Neural progenitor cell (in vitro differentiated cells): Measurements from ENCODE around the gene RPSA. TPM values are rescaled to one million over a fixed set of nuclear protein-coding genes. Genes with fewer than 3 reads are reported as not detected.

Source experiments
- DNase-seq: peaks from one replicate; pipeline ENCODE4 v3.0.0-alpha.2; 2016; ENCODE audit warnings: low spot score
- H2AFZ ChIP-seq: fragments of 200-600 bp; sonication (generic); replicated peaks from 2 replicates; pipeline ENCODE4 v1.6.1; 2016; ENCODE audit warnings: antibody characterized with exemption
- H3F3A ChIP-seq: fragments of 200-600 bp; sonication (generic); 2 replicates; pipeline ENCODE4 v1.6.1; 2016; ENCODE audit warnings: antibody characterized with exemption, low read depth
- H3K27ac ChIP-seq: fragments of 200-600 bp; sonication (generic); 2 replicates; pipeline ENCODE4 v1.5.1; 2016; ENCODE audit warnings: mild to moderate bottlenecking
- H3K27me3 ChIP-seq: fragments of 200-600 bp; sonication (generic); 2 replicates; pipeline ENCODE4 v1.6.1; 2016; ENCODE audit warnings: mild to moderate bottlenecking, moderate library complexity
- H3K36me3 ChIP-seq: fragments of 200-600 bp; sonication (generic); 2 replicates; pipeline ENCODE4 v1.5.1; 2016
- H3K4me1 ChIP-seq: fragments of 200-600 bp; sonication (generic); 2 replicates; pipeline ENCODE4 v1.6.1; 2016; ENCODE audit warnings: mixed run types
- H3K4me2 ChIP-seq: fragments of 200-600 bp; sonication (generic); 2 replicates; pipeline ENCODE4 v1.6.1; 2016
- H3K4me3 ChIP-seq: fragments of 200-600 bp; sonication (generic); 2 replicates; pipeline ENCODE4 v1.5.1; 2016
- H3K79me2 ChIP-seq: fragments of 200-600 bp; sonication (generic); 2 replicates; pipeline ENCODE4 v1.6.1; 2016; ENCODE audit warnings: low read depth
- H3K9ac ChIP-seq: fragments of 200-600 bp; sonication (generic); 2 replicates; pipeline ENCODE4 v1.6.1; 2016
- H3K9me3 ChIP-seq: fragments of 200-600 bp; sonication (generic); 2 replicates; pipeline ENCODE4 v1.5.1; 2016; ENCODE audit warnings: low read depth
- H4K20me1 ChIP-seq: fragments of 200-600 bp; sonication (generic); 2 replicates; pipeline ENCODE4 v1.6.1; 2016; ENCODE audit warnings: low read depth
- H3K27ac Mint-ChIP-seq: 3 replicates; pipeline ENCODE4 v1.8.0; 2021; ENCODE audit warnings: mixed read lengths
- H3K27me3 Mint-ChIP-seq: 2 replicates; pipeline ENCODE4 v1.8.0; 2022; ENCODE audit warnings: low read depth, mild to moderate bottlenecking, inconsistent platforms, moderate library complexity, mixed read lengths; ENCODE audit not compliant: insufficient read depth
- H3K36me3 Mint-ChIP-seq: 3 replicates; pipeline ENCODE4 v1.8.0; 2021; ENCODE audit warnings: mixed read lengths
- H3K4me1 Mint-ChIP-seq: 3 replicates; pipeline ENCODE4 v1.8.0; 2021; ENCODE audit warnings: mixed read lengths
- H3K4me3 Mint-ChIP-seq: 3 replicates; pipeline ENCODE4 v1.8.0; 2021; ENCODE audit warnings: mild to moderate bottlenecking, moderate library complexity, mixed read lengths
- H3K9me3 Mint-ChIP-seq: 3 replicates; pipeline ENCODE4 v1.8.0; 2020; ENCODE audit warnings: mixed read lengths
- CTCF ChIP-seq: fragments of 200-600 bp; sonication (generic); IDR thresholded peaks from 2 replicates; pipeline ENCODE4 v1.5.1; 2017; ENCODE audit warnings: antibody characterized with exemption, mild to moderate bottlenecking
- EZH2 ChIP-seq: fragments of 200-600 bp; sonication (generic); IDR thresholded peaks from 2 replicates; pipeline ENCODE4 v1.6.1; 2017; ENCODE audit warnings: antibody characterized with exemption, mild to moderate bottlenecking, moderate library complexity
- EZH2phosphoT487 ChIP-seq: fragments of 200-600 bp; sonication (generic); IDR thresholded peaks from 2 replicates; pipeline ENCODE4 v1.6.1; 2017; ENCODE audit warnings: antibody characterized with exemption
- total RNA-seq: library from RNA; depleted of rRNA; stranded (reverse); fragments of >200 nt; gene quantifications from 2 replicates; pipeline ENCODE4 v1.2.3, GENCODE V29; 2015; ENCODE audit warnings: low replicate concordance

The RPSA gene
- total RNA-seq, 1 donor from 2014 or later, result 2,504 TPM

GRCh38 chr3:39408493-39409372 is 2.2 kb downstream of the RPSA start:
- peaks cover 52% of the 10 kb centered on the region for H4K20me1 ChIP-seq
- H3K4me2 ChIP-seq, result peak overlapping the region; percentile 89
- no peaks in the 10 kb centered on the region for H3K9me3 ChIP-seq
- peak overlapping the region; percentile 74 for H3K4me3 ChIP-seq
- peaks cover 22% of the 10 kb centered on the region for H3K36me3 ChIP-seq
- no peaks in the 10 kb centered on the region for H3K9me3 Mint-ChIP-seq
- no peak overlapping the region for H3K4me3 Mint-ChIP-seq
- H3K27me3 Mint-ChIP-seq, result peaks cover 12% of the 10 kb centered on the region
- no peak for DNase-seq
- H3F3A ChIP-seq, result peaks cover 69% of the 10 kb centered on the region
- peaks cover 33% of the 10 kb centered on the region for H3K36me3 Mint-ChIP-seq
- peaks cover 40% of the 10 kb centered on the region for H3K79me2 ChIP-seq
- no peaks in the 10 kb centered on the region for H3K27me3 ChIP-seq
- TF ChIP-seq EZH2phosphoT487 (no peak), CTCF (no peak), EZH2 (no peak)
- H3K27ac ChIP-seq, result no peak overlapping the region
- no peak overlapping the region for H2AFZ ChIP-seq
- H3K4me1 Mint-ChIP-seq, result peaks cover 14% of the 10 kb centered on the region
- no peak overlapping the region for H3K27ac Mint-ChIP-seq
- H3K4me1 ChIP-seq, result peaks cover 15% of the 10 kb centered on the region
- H3K9ac ChIP-seq, result no peak overlapping the region

- Histone ChIP-seq H3K4me1 (peaks cover 15% of the 10 kb centered on the region), H4K20me1 (peaks cover 57% of the 10 kb centered on the region), H3K36me3 (peaks cover 22% of the 10 kb centered on the region), H3K79me2 (peaks cover 40% of the 10 kb centered on the region), H3K4me2 (no peak overlapping the region), H3K4me3 (no peak overlapping the region), H3F3A (peaks cover 78% of the 10 kb centered on the region), H3K27ac (peak overlapping the region; percentile 59), H3K9ac (no peak overlapping the region), H3K27me3 (no peaks in the 10 kb centered on the region), H2AFZ (no peak overlapping the region), H3K9me3 (no peaks in the 10 kb centered on the region)
- peaks cover 14% of the 10 kb centered on the region for H3K4me1 Mint-ChIP-seq
- no peak for TF ChIP-seq CTCF
- no peak for TF ChIP-seq EZH2phosphoT487
- no peak for TF ChIP-seq EZH2
- no peaks in the 10 kb centered on the region for H3K9me3 Mint-ChIP-seq
- DNase-seq, result no peak
- H3K36me3 Mint-ChIP-seq, result peaks cover 33% of the 10 kb centered on the region
- H3K27me3 Mint-ChIP-seq, result peaks cover 12% of the 10 kb centered on the region
- peak overlapping the region; percentile 56 for H3K4me3 Mint-ChIP-seq
- H3K27ac Mint-ChIP-seq, result no peak overlapping the region
Observed at GRCh38 chr3:39409514-39410136, 3.1 kb downstream of the RPSA start.

GRCh38 chr3:39410893-39411292 is 4.4 kb downstream of the RPSA start:
- H3F3A ChIP-seq, result peaks cover 81% of the 10 kb centered on the region
- H3K27me3 ChIP-seq, result no peaks in the 10 kb centered on the region
- no peak overlapping the region for H3K27ac Mint-ChIP-seq
- H3K4me1 Mint-ChIP-seq, result peaks cover 14% of the 10 kb centered on the region
- peaks cover 15% of the 10 kb centered on the region for H3K4me1 ChIP-seq
- H3K4me3 Mint-ChIP-seq, result no peak overlapping the region
- no peak overlapping the region for H3K9ac ChIP-seq
- H3K4me2 ChIP-seq, result no peak overlapping the region
- H3K27ac ChIP-seq, result peak overlapping the region; percentile 59
- DNase-seq, result no peak
- H3K9me3 ChIP-seq, result no peaks in the 10 kb centered on the region
- H2AFZ ChIP-seq, result no peak overlapping the region
- H3K36me3 ChIP-seq, result peaks cover 22% of the 10 kb centered on the region
- peaks cover 33% of the 10 kb centered on the region for H3K36me3 Mint-ChIP-seq
- H3K9me3 Mint-ChIP-seq, result no peaks in the 10 kb centered on the region
- TF ChIP-seq CTCF (no peak), EZH2phosphoT487 (no peak), EZH2 (no peak)
- H3K4me3 ChIP-seq, result no peak overlapping the region
- H3K27me3 Mint-ChIP-seq, result peaks cover 14% of the 10 kb centered on the region
- peaks cover 57% of the 10 kb centered on the region for H4K20me1 ChIP-seq
- H3K79me2 ChIP-seq, result peaks cover 40% of the 10 kb centered on the region
